AG08396 (cell line): Measurements from ENCODE around the gene CAMK2D.
"Not testable (repeated sequence)": the region's sequence is repeated elsewhere in the genome, so short reads cannot be mapped to it uniquely, and the experiment has no call there.

Experiments used
- DNase-seq: peaks from one replicate; pipeline ENCODE4 v3.0.0; 2012; ENCODE audit warnings: low spot score, mixed read lengths

Gene CAMK2D

GRCh38 chr4:113761620-113762185 is at the start of gene CAMK2D:
TSS of gene CAMK2D (minus strand) at chr4:113761738. CDS start at chr4:113761068, 670 bp downstream.
- DNase-seq = peak; percentile 59

GRCh38 chr4:113810906-113811305 is 49.4 kb upstream of the CAMK2D start:
- peak; percentile 30 for DNase-seq

- peak; percentile 17 for DNase-seq
Observed at GRCh38 chr4:113809311-113809710, 47.8 kb upstream of the CAMK2D start.

- DNase-seq = no peak
Observed at GRCh38 chr4:113806850-113807249, 45.3 kb upstream of the CAMK2D start.

- no peak for DNase-seq
Observed at GRCh38 chr4:113801882-113802281, 40.3 kb upstream of the CAMK2D start.

- DNase-seq = not testable (repeated sequence)
Observed at GRCh38 chr4:113796381-113796780, 34.8 kb upstream of the CAMK2D start.

- no peak for DNase-seq
Observed at GRCh38 chr4:113790478-113790877, 28.9 kb upstream of the CAMK2D start.

- DNase-seq = no peak
Observed at GRCh38 chr4:113788888-113789287, 27.4 kb upstream of the CAMK2D start.

- no peak for DNase-seq
Observed at GRCh38 chr4:113785781-113786180, 24.2 kb upstream of the CAMK2D start.

- DNase-seq = peak; percentile 81
Observed at GRCh38 chr4:113784497-113785250, 23.1 kb upstream of the CAMK2D start.

GRCh38 chr4:113783701-113784100 is 22.2 kb upstream of the CAMK2D start:
- DNase-seq = no peak

- no peak for DNase-seq
Observed at GRCh38 chr4:113783289-113783688, 21.8 kb upstream of the CAMK2D start.

GRCh38 chr4:113781439-113782040 is 20.0 kb upstream of the CAMK2D start:
- peak; percentile 29 for DNase-seq

- DNase-seq = no peak
Observed at GRCh38 chr4:113776679-113777078, 15.1 kb upstream of the CAMK2D start.

GRCh38 chr4:113776016-113776415 is 14.5 kb upstream of the CAMK2D start:
- no peak for DNase-seq

- DNase-seq = no peak
Observed at GRCh38 chr4:113773756-113774155, 12.2 kb upstream of the CAMK2D start.

- no peak for DNase-seq
Observed at GRCh38 chr4:113773014-113773413, 11.5 kb upstream of the CAMK2D start.

GRCh38 chr4:113772319-113772718 is 10.8 kb upstream of the CAMK2D start:
- no peak for DNase-seq

- no peak for DNase-seq
Observed at GRCh38 chr4:113769744-113770143, 8.2 kb upstream of the CAMK2D start.

- no peak for DNase-seq
Observed at GRCh38 chr4:113768952-113769351, 7.4 kb upstream of the CAMK2D start.

GRCh38 chr4:113766882-113767281 is 5.3 kb upstream of the CAMK2D start:
- DNase-seq = no peak

GRCh38 chr4:113764720-113765264 is 3.3 kb upstream of the CAMK2D start:
- DNase-seq = no peak

GRCh38 chr4:113763923-113764322 is 2.4 kb upstream of the CAMK2D start:
- DNase-seq = not testable (repeated sequence)
